K562 (cell line): Measurements from ENCODE around the gene IGLL1. TPM values are rescaled to one million over a fixed set of nuclear protein-coding genes. Genes with fewer than 3 reads are reported as not detected.

Experiments used
- ATAC-seq: fragments of 200-7000 bp; cut with Tn5 transposase; 3 replicates; pipeline ENCODE4 v1.9.1; 2020; ENCODE audit warnings: moderate library complexity
- BruUV-seq: library from RNA; stranded (reverse); fragments of 400-500 nt; replicated peaks from 2 replicates; lab custom pipeline; 2021; lab: Mats Ljungman, UMichigan
- CTCF ChIA-PET: fragments of 300-600 bp; formaldehyde crosslinking; extraction: SDS; loops from one replicate; lab custom pipeline; 2021; ENCODE audit warnings: low intra/inter-chr PET ratio; lab: Yijun Ruan, JAX
- POLR2A ChIA-PET: fragments of 300-600, 350-650 bp; sonication (Branson Sonifier 250); formaldehyde crosslinking; extraction: SDS; loops from one replicate; lab custom pipeline; 2021; ENCODE audit warnings: antibody characterized with exemption, inconsistent platforms; lab: Yijun Ruan, JAX
- DNase-seq, 4 experiments: peaks; one replicate each; pipeline versions ENCODE4 v3.0.0 to v3.0.0-alpha.2; 2011 to 2018; ENCODE audit warnings: low spot score in 3 of 4, mixed read lengths in 3 of 4; ENCODE audit errors: extremely low read depth in 1 of 4
- FAIRE-seq: peaks from 2 replicates; lab custom pipeline; 2011; peaks lifted over from hg19 to GRCh38; lab: Jason Lieb, UNC
- H2AFZ ChIP-seq: 2 replicates; pipeline ENCODE4 v1.6.0; 2011; ENCODE audit warnings: low read depth, low read length, control low read depth, inconsistent platforms
- H3K27ac ChIP-seq: fragments of 200-600 bp; 3 replicates; pipeline ENCODE4 v1.8.0; 2011; ENCODE audit warnings: low read depth, mild to moderate bottlenecking, control low read depth, inconsistent platforms, low read length, moderate library complexity, mixed read lengths; ENCODE audit errors: extremely low read depth
- H3K27me3 ChIP-seq, 2 experiments: fragments of 300-600 bp in 1 of 2; 2 replicates in 1 of 2; 3 replicates in 1 of 2; pipeline versions ENCODE4 v1.6.0 to v1.8.0; 2011; ENCODE audit warnings: inconsistent platforms in 2 of 2, low read length in 2 of 2, mild to moderate bottlenecking in 1 of 2, mixed read lengths in 1 of 2, moderate library complexity in 1 of 2; ENCODE audit not compliant: control insufficient read depth in 2 of 2, insufficient read depth in 2 of 2
- H3K36me3 ChIP-seq: fragments of 300-600 bp; 3 replicates; pipeline ENCODE4 v1.8.0; 2011; ENCODE audit warnings: mild to moderate bottlenecking, low read length, inconsistent platforms; ENCODE audit not compliant: control insufficient read depth, insufficient read depth
- H3K4me1 ChIP-seq, 2 experiments: fragments of 200-600 bp in 1 of 2; replicated peaks in 1 of 2; 2 replicates in 1 of 2; 3 replicates in 1 of 2; pipeline versions ENCODE4 v1.5.1 to v1.8.0; 2011; ENCODE audit warnings: inconsistent platforms in 2 of 2, low read length in 2 of 2, mild to moderate bottlenecking in 1 of 2, mixed read lengths in 1 of 2, moderate library complexity in 1 of 2; ENCODE audit not compliant: control insufficient read depth in 2 of 2, insufficient read depth in 2 of 2
- H3K4me2 ChIP-seq: 2 replicates; pipeline ENCODE4 v1.6.1; 2011; ENCODE audit warnings: low read length, control low read depth, inconsistent platforms, mixed read lengths; ENCODE audit not compliant: insufficient read depth
- H3K4me3 ChIP-seq: fragments of 200-600 bp; sonication (generic), shearing (Covaris generic); 2 replicates; pipeline ENCODE4 v1.5.1; 2016; ENCODE audit warnings: control low read depth, inconsistent platforms
- H3K79me2 ChIP-seq: fragments of 200-600 bp; 3 replicates; pipeline ENCODE4 v1.8.0; 2011; ENCODE audit warnings: low read length, inconsistent platforms; ENCODE audit not compliant: control insufficient read depth, insufficient read depth
- H3K9ac ChIP-seq, 2 experiments: 2 replicates each; pipeline versions ENCODE4 v1.6.0 to v1.6.1; 2011; ENCODE audit warnings: low read depth in 2 of 2, low read length in 2 of 2, control low read depth in 1 of 2, inconsistent platforms in 1 of 2, mild to moderate bottlenecking in 1 of 2, mixed read lengths in 1 of 2; ENCODE audit not compliant: insufficient read depth in 1 of 2
- H3K9me1 ChIP-seq: one replicate; pipeline ENCODE4 v1.6.0; 2011; ENCODE audit warnings: inconsistent platforms, mild to moderate bottlenecking, low read length, moderate library complexity; ENCODE audit not compliant: control insufficient read depth, insufficient read depth
- H3K9me3 ChIP-seq: replicated peaks from 2 replicates; pipeline ENCODE4 v1.5.1; 2011; ENCODE audit warnings: low read depth, low read length, inconsistent platforms; ENCODE audit not compliant: control insufficient read depth, insufficient read depth
- H4K20me1 ChIP-seq: replicated peaks from 2 replicates; pipeline ENCODE4 v1.6.1; 2011; ENCODE audit warnings: low read length, inconsistent platforms, mixed read lengths; ENCODE audit not compliant: control insufficient read depth, insufficient read depth
- EHMT2 ChIP-seq: fragments of 450-650 bp; IDR thresholded peaks from 2 replicates; pipeline ENCODE4 v1.6.1; 2018; ENCODE audit warnings: antibody characterized with exemption
- ELF1 ChIP-seq: fragments of 200-800 bp; sonication (Bioruptor generic); IDR thresholded peaks from 2 replicates; pipeline ENCODE4 v1.6.1; 2016; ENCODE audit warnings: missing genetic modification characterization, missing compliant biosample characterization
- ETV1 ChIP-seq: fragments of 450-650 bp; conservative IDR thresholded peaks from 2 replicates; pipeline ENCODE4 v1.6.1; 2016; ENCODE audit warnings: missing genetic modification characterization, control low read depth, low read depth, missing compliant biosample characterization
- ETV5 ChIP-seq: sonication (generic); formaldehyde crosslinking; IDR thresholded peaks from 2 replicates; pipeline ENCODE4 v1.4.0; 2020; ENCODE audit warnings: low read depth, mild to moderate bottlenecking, missing genetic modification reagents
- FOSL1 ChIP-seq: fragments of 200-800 bp; sonication (Bioruptor generic); conservative IDR thresholded peaks from 2 replicates; pipeline ENCODE4 v1.6.1; 2016; ENCODE audit warnings: missing genetic modification characterization, missing compliant biosample characterization
- FOXJ3 ChIP-seq: sonication (generic); formaldehyde crosslinking; IDR thresholded peaks from 2 replicates; pipeline ENCODE4 v1.4.0; 2020; ENCODE audit warnings: mild to moderate bottlenecking, missing genetic modification reagents
- HDAC1 ChIP-seq, 2 experiments: fragments of 450-650 bp; IDR thresholded peaks; 2 replicates each; pipeline ENCODE4 v1.6.1; 2016 to 2017; ENCODE audit warnings: inconsistent platforms in 1 of 2, mild to moderate bottlenecking in 1 of 2, moderate library complexity in 1 of 2
- HDAC6 ChIP-seq: IDR thresholded peaks from 2 replicates; pipeline ENCODE4 v1.6.1; 2012; ENCODE audit warnings: low read depth, mild to moderate bottlenecking, control low read depth, inconsistent platforms, low read length, moderate library complexity
- IRF1 ChIP-seq: sonication (generic); formaldehyde crosslinking; IDR thresholded peaks from 2 replicates; pipeline ENCODE4 v1.8.0; 2022; ENCODE audit warnings: missing genetic modification reagents, mild to moderate bottlenecking, borderline replicate concordance
- JUNB ChIP-seq: fragments of 450-650 bp; formaldehyde crosslinking; conservative IDR thresholded peaks from 2 replicates; pipeline ENCODE4 v1.4.0; 2020; ENCODE audit warnings: mild to moderate bottlenecking
- KDM5B ChIP-seq: fragments of 200-600 bp; sonication (generic); IDR thresholded peaks from 2 replicates; pipeline ENCODE4 v1.6.1; 2012; ENCODE audit warnings: low read depth, mild to moderate bottlenecking, moderate library complexity, low read length, control low read depth, inconsistent platforms; ENCODE audit not compliant: insufficient replicate concordance
- KLF13 ChIP-seq: fragments of 450-650 bp; IDR thresholded peaks from 2 replicates; pipeline ENCODE4 v1.6.1; 2016; ENCODE audit warnings: missing genetic modification characterization, low read depth, mild to moderate bottlenecking, missing compliant biosample characterization, moderate library complexity, borderline replicate concordance
- MCM7 ChIP-seq, 2 experiments: fragments of 450-650 bp; IDR thresholded peaks; 2 replicates each; pipeline ENCODE4 v1.6.1; 2016 to 2018
- MYBL2 ChIP-seq, 2 experiments: fragments of 450-650 bp in 1 of 2; sonication (generic) in 1 of 2; formaldehyde crosslinking in 1 of 2; IDR thresholded peaks; 2 replicates each; pipeline versions ENCODE4 v1.6.1 to v1.8.1; 2017 to 2022; ENCODE audit warnings: borderline replicate concordance in 1 of 2, inconsistent platforms in 1 of 2, low read depth in 1 of 2, mild to moderate bottlenecking in 1 of 2, missing genetic modification reagents in 1 of 2, moderate library complexity in 1 of 2
- MYNN ChIP-seq, 2 experiments: sonication (generic); formaldehyde crosslinking in 1 of 2; IDR thresholded peaks; 2 replicates each; pipeline versions ENCODE4 v1.5.0 to v1.6.1; 2016 to 2020; ENCODE audit warnings: antibody characterized with exemption in 1 of 2, missing genetic modification reagents in 1 of 2
- NFE2 ChIP-seq: IDR thresholded peaks from 2 replicates; pipeline ENCODE4 v1.6.1; 2014; ENCODE audit warnings: antibody characterized with exemption, low read depth
- ZNF408 ChIP-seq: fragments of 250-450 bp; sonication (Bioruptor Pico); IDR thresholded peaks from 2 replicates; pipeline ENCODE4 v1.4.0; 2020; ENCODE audit warnings: low read depth, mild to moderate bottlenecking, moderate library complexity
- WGBS: fragments of 100-300 bp; shearing (Covaris generic); methylation state at CpG from one replicate; pipeline ENCODE4 v1.1.6; 2016; ENCODE audit warnings: low coverage, mixed read lengths; ENCODE audit not compliant: insufficient coverage; ENCODE audit errors: missing lambda C conversion rate; 5-methylcytosine and 5-hydroxymethylcytosine counted together
- in situ Hi-C: fragments of 300-500 bp; cut with MboI; formaldehyde crosslinking; loops from 4 replicates; pipeline ENCODE4 v1.15.0; 2018; ENCODE audit warnings: inconsistent platforms, mixed read lengths
- intact Hi-C: fragments of 100-400 bp; cut with micrococcal nuclease; formaldehyde crosslinking; loops from 2 replicates; pipeline ENCODE4 v1.14.2; 2022
- polyA plus RNA-seq, 8 experiments: library from polyadenylated mRNA; depleted of rRNA in 4 of 8; stranded (reverse) in 5 of 8; unstranded in 3 of 8; fragments of >200 nt; fragmentation: Nextera tagmentation in 2 of 8; fragmentation: Illumina TruSeq in 1 of 8; extraction: Ambion mirVana in 2 of 8; extraction: Trizol in 1 of 8; gene quantifications; 2 replicates each; pipeline versions ENCODE4 v1.2.1 to v1.2.3, GENCODE V29; 2011 to 2014; ENCODE audit warnings: inconsistent platforms in 1 of 8, missing spikeins in 1 of 8
- total RNA-seq, 7 experiments: library from RNA; depleted of rRNA in 6 of 7; stranded (reverse); fragments of >200 nt in 6 of 7; fragmentation: Illumina TruSeq in 2 of 7; extraction: Trizol in 2 of 7; gene quantifications; 2 replicates each; pipeline versions ENCODE4 v1.2.1 to v1.2.3, GENCODE V29; 2011 to 2021; ENCODE audit warnings: low replicate concordance in 1 of 7
- TF ChIP-seq, protein P1 (sequence below): sonication (generic); formaldehyde crosslinking; IDR thresholded peaks from 2 replicates; pipeline ENCODE4 v1.8.1; 2022; ENCODE audit warnings: missing genetic modification reagents

Gene IGLL1
- total and polyA plus RNA-seq, 9 of the 15 experiments (the other 6 are each of a cell fraction or from before 2014, with no cell fraction given) = 0.10 to 0.32 (median 0.20) TPM; not detected in 6

DNA sequence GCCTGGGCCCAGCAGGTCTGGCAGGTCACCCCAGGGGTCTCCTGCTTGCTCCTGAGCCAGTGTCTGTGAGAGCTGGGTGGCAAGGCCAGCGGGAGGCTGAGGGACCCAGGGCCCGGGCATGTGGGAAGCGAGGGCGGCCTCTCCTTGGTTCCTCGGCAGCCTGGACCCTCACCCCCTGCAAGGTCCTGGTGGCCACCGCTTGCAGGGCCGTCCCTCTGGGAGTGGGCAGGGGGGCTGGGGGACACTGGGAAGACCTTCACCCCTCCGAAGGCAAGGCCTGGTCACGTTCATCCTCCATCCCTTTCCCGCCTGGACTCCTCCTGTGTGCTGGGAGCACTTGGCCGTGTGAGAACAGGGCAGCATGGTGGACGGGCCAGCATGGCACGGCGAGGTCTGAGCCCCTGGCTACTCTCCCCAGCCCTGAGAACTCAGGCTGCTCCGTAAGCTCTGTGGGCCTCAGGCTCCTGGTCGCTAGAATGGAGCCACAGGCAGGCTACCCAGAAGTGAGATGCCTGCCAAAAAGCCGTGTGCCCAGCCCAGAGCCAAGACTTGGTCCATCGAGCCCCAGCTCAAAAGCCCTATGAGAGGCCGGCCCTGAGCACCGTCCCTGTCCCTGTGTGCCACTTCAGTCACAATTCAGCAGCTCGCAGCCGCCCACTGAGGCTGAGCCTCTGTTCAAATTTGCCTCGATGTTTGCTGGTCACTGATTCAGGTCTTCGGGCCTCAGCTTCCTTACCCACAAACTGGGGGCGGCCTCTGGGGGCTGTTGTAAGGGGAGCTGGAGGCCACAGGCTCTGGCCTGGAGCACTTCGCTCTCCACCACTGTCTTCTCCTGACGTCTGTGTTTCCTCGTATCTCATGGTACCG is 45.0 kb downstream of the IGLL1 start:
- peaks cover 59% of the 10 kb centered on the region in 2 experiments for H3K4me1 ChIP-seq
- DNase-seq (no peak), FAIRE-seq (no peak), ATAC-seq (no peak)
- H3K9ac ChIP-seq = no peak overlapping the region; a peak in 1 of 4 replicates
- ChIA-PET CTCF (no interaction called here), POLR2A (no interaction called here)
- no peaks in the 10 kb centered on the region for H3K79me2 ChIP-seq
- intact Hi-C loops = loop anchor here (5.0 kb wide), 4 partner anchors 148 to 363 kb away; no protein-coding TSS in a partner anchor
- no TSS peak for BruUV-seq
- no peak overlapping the region for H3K4me2 ChIP-seq
- TF ChIP-seq EHMT2 = no peak
- TF ChIP-seq FOSL1 = no peak
- TF ChIP-seq HDAC6 = no peak
- TF ChIP-seq FOXJ3 = no peak
- no peak for TF ChIP-seq MYNN (IDR thresholded peaks at IDR 0.05)
- no peak for TF ChIP-seq MYNN (CRISPR knock-in tag; IDR thresholded peaks at IDR 0.05)
- TF ChIP-seq MCM7 (IDR thresholded peaks at IDR 0.05) = no peak
- TF ChIP-seq IRF1 (CRISPR knock-in tag) = no peak
- no peak for TF ChIP-seq KLF13 (tag)
- no peak for TF ChIP-seq KDM5B
- TF ChIP-seq ZNF408 (CRISPR knock-in tag) = no peak
- TF ChIP-seq ETV5 (CRISPR knock-in tag) = no peak
- TF ChIP-seq ELF1 = no peak
- no peak for TF ChIP-seq JUNB
- no peak for TF ChIP-seq NFE2
- TF ChIP-seq, protein P1, sequence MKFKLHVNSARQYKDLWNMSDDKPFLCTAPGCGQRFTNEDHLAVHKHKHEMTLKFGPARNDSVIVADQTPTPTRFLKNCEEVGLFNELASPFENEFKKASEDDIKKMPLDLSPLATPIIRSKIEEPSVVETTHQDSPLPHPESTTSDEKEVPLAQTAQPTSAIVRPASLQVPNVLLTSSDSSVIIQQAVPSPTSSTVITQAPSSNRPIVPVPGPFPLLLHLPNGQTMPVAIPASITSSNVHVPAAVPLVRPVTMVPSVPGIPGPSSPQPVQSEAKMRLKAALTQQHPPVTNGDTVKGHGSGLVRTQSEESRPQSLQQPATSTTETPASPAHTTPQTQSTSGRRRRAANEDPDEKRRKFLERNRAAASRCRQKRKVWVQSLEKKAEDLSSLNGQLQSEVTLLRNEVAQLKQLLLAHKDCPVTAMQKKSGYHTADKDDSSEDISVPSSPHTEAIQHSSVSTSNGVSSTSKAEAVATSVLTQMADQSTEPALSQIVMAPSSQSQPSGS = no peak
- TF ChIP-seq ETV1 (tag) = no peak
- no peak for TF ChIP-seq MYBL2 (IDR thresholded peaks at IDR 0.05; ENCODE audit: low read depth)
- TF ChIP-seq MYBL2 (CRISPR knock-in tag; IDR thresholded peaks at IDR 0.05; ENCODE audit: borderline replicate concordance) = no peak
- no peak for TF ChIP-seq HDAC1 (IDR thresholded peaks at IDR 0.05)
- H3K4me3 ChIP-seq = no peak overlapping the region
- H3K9me3 ChIP-seq = no peaks in the 10 kb centered on the region
- H2AFZ ChIP-seq = peak overlapping the region; percentile 12; the same call in 1 of the 2 replicates
- H3K27me3 ChIP-seq = no peaks in the 10 kb centered on the region
- in situ Hi-C loops = loop anchor here (5.0 to 10.0 kb wide), 2 partner anchors 128 to 210 kb away; no protein-coding TSS in a partner anchor
- no peaks in the 10 kb centered on the region for H3K9me1 ChIP-seq
- peak overlapping the region; percentile 61; the same call in 2 of the 3 replicates for H3K27ac ChIP-seq
- H3K36me3 ChIP-seq = no peaks in the 10 kb centered on the region
- WGBS = 82% methylated on average over 20 of the region's 29 CpGs
- H4K20me1 ChIP-seq = no peaks in the 10 kb centered on the region
